Liver (tissue), 9 donors: Measurements from ENCODE around the gene NRN1. TPM values are rescaled to one million over a fixed set of nuclear protein-coding genes. Genes with fewer than 3 reads are reported as not detected.
"Not testable (repeated sequence)": the region's sequence is repeated elsewhere in the genome, so short reads cannot be mapped to it uniquely, and the experiment has no call there.

Experiments used
- DNase-seq: peaks from one replicate; pipeline ENCODE4 v3.0.0-alpha.2; 2017; ENCODE audit warnings: low spot score
- H3K27ac ChIP-seq, 2 donors: one replicate each; pipeline ENCODE4 v1.7.0; 2013; ENCODE audit warnings: inconsistent platforms in 2 of 2, low read length in 2 of 2, control low read depth in 1 of 2, low read depth in 1 of 2, mild to moderate bottlenecking in 1 of 2
- H3K27me3 ChIP-seq, 4 donors: one replicate each; pipeline versions ENCODE4 v1.6.1 to v1.7.0; 2013; ENCODE audit warnings: low read length in 3 of 4, inconsistent platforms in 1 of 4, mild to moderate bottlenecking in 1 of 4, moderate library complexity in 1 of 4; ENCODE audit not compliant: control insufficient read depth in 4 of 4, insufficient read depth in 4 of 4
- H3K36me3 ChIP-seq, 4 donors: one replicate each; pipeline versions ENCODE4 v1.6.1 to v1.7.0; 2013; ENCODE audit warnings: low read length in 3 of 4, mild to moderate bottlenecking in 3 of 4, low read depth in 1 of 4, moderate library complexity in 1 of 4; ENCODE audit not compliant: control insufficient read depth in 4 of 4, insufficient read depth in 3 of 4
- H3K4me1 ChIP-seq, 4 donors: one replicate each; pipeline versions ENCODE4 v1.6.1 to v1.7.0; 2013; ENCODE audit warnings: low read length in 3 of 4, mild to moderate bottlenecking in 3 of 4, moderate library complexity in 1 of 4; ENCODE audit not compliant: control insufficient read depth in 4 of 4, insufficient read depth in 4 of 4
- H3K4me3 ChIP-seq, 3 donors: one replicate each; pipeline versions ENCODE4 v1.6.1 to v1.7.0; 2013; ENCODE audit warnings: low read length in 3 of 3, control low read depth in 1 of 3, low read depth in 1 of 3, mild to moderate bottlenecking in 1 of 3
- H3K9ac ChIP-seq, 2 donors: one replicate each; pipeline ENCODE4 v1.7.0; 2013; ENCODE audit warnings: low read length in 2 of 2, mild to moderate bottlenecking in 2 of 2, moderate library complexity in 2 of 2, control low read depth in 1 of 2, low read depth in 1 of 2
- H3K9me3 ChIP-seq, 4 donors: one replicate each; pipeline versions ENCODE4 v1.6.1 to v1.7.0; 2013; ENCODE audit warnings: low read length in 3 of 4; ENCODE audit not compliant: control insufficient read depth in 4 of 4
- GABPA ChIP-seq, 2 donors: IDR thresholded peaks in 1 of 2; conservative IDR thresholded peaks in 1 of 2; 2 replicates each; pipeline ENCODE4 v1.6.1; 2016; ENCODE audit warnings: antibody characterized with exemption in 2 of 2, mild to moderate bottlenecking in 1 of 2, moderate library complexity in 1 of 2
- HNF4G ChIP-seq: IDR thresholded peaks from 2 replicates; pipeline ENCODE4 v1.6.1; 2016; ENCODE audit warnings: antibody characterized with exemption
- RAD21 ChIP-seq, 2 donors: IDR thresholded peaks; 2 replicates each; pipeline ENCODE4 v1.6.1; 2016; ENCODE audit warnings: antibody characterized with exemption in 2 of 2, mild to moderate bottlenecking in 2 of 2
- REST ChIP-seq: IDR thresholded peaks from 2 replicates; pipeline ENCODE4 v1.6.1; 2016; ENCODE audit warnings: antibody characterized with exemption, mild to moderate bottlenecking
- RXRA ChIP-seq, 2 donors: IDR thresholded peaks; 2 replicates each; pipeline ENCODE4 v1.6.1; 2017 to 2018; ENCODE audit warnings: antibody characterized with exemption in 2 of 2, mild to moderate bottlenecking in 1 of 2
- ZBTB33 ChIP-seq: IDR thresholded peaks from 2 replicates; pipeline ENCODE4 v1.6.1; 2016; ENCODE audit warnings: antibody characterized with exemption
- WGBS: extraction: QIAGEN DNeasy Blood & Tissue Kit; methylation state at CpG from one replicate; pipeline ENCODE4 v1.1.7; 2013; 5-methylcytosine and 5-hydroxymethylcytosine counted together
- polyA plus RNA-seq, 2 donors: library from polyadenylated mRNA; stranded (reverse) in 1 of 2; unstranded in 1 of 2; fragments of 200-250 nt in 1 of 2; fragments of >200 nt in 1 of 2; fragmentation: Nextera tagmentation in 1 of 2; extraction: Ambion mirVana in 1 of 2; gene quantifications; one replicate each; pipeline versions ENCODE4 v1.2.1 to v1.2.3, GENCODE V29; 2013 to 2015
- total RNA-seq, 2 donors: library from RNA; depleted of rRNA; stranded (reverse); fragments of >200 nt; gene quantifications; one replicate each; pipeline ENCODE4 v1.2.3, GENCODE V29; 2014
- donor health status: healthy.
- donor health status: healthy.
- donor health status: healthy.
- donor health status: healthy.
- donor health status: healthy.

Gene NRN1
- total and polyA plus RNA-seq, 4 donors, result 1.2 to 2.9 (median 1.6) TPM

DNA sequence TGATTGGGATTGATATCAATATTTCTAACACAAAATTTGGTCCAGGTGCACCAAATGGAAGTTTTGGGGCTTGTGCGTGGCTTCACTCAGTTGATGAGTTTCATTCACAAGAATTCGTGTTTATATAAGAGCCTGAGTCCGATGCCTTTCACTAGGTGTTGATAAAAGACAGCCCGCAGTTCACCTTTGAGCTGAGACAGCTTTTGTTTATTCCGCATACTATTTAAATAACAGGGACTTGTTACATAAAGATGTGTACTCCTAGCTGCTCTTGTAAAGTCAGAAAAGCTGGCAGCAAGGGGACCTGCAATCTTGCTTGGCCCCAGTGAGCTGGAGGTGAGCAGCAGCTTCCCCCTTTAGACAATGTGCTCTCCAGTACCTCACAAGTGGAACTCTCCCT is 19.0 kb upstream of the NRN1 start:
- Histone ChIP-seq H3K9ac (no peak overlapping the region), H3K36me3 (no peaks in the 10 kb centered on the region), H3K27ac (no peak overlapping the region), H3K4me1 (no peaks in the 10 kb centered on the region), H3K9me3 (no peaks in the 10 kb centered on the region), H3K27me3 (peaks cover 0 to 8% (median 0%) of the 10 kb centered on the region in 4 donors), H3K4me3 (no peak overlapping the region)
- no peak for TF ChIP-seq RXRA (IDR thresholded peaks at IDR 0.05)
- no peak for TF ChIP-seq RAD21 (IDR thresholded peaks at IDR 0.05)
- no peak for TF ChIP-seq REST
- 43% methylated on average over 5 of the region's 5 CpGs for WGBS
- no peak for DNase-seq

DNA sequence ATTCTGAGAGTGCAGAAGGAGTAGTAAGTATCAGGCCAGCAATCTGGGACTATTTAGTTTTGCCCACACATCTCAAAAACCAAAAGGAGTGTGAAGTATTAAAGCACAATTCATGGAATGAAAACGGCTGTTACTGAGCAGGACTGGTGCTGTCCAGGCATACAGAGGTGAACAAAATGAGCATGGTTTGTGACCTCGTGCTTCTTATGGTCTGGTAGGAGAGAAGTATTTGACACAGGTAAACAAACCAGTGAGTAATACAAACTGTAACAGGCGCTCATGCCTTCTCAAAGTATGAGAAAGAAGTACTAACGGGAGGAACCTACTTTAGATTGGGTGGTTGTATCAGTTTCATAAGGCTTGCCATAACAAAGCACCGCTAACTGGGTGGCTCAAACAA is 17.5 kb upstream of the NRN1 start:
- TF ChIP-seq HNF4G (no peak), GABPA (IDR thresholded peaks at IDR 0.05 in 1 of 2, conservative IDR thresholded peaks at IDR 0.05 in 1 of 2) (no peak), ZBTB33 (no peak)
- H3K36me3 ChIP-seq, result no peaks in the 10 kb centered on the region
- no peaks in the 10 kb centered on the region for H3K4me1 ChIP-seq
- H3K27ac ChIP-seq, result no peak overlapping the region
- no peak overlapping the region for H3K4me3 ChIP-seq
- H3K27me3 ChIP-seq, result peaks cover 0 to 8% (median 0%) of the 10 kb centered on the region in 4 donors
- no peak for DNase-seq
- no peaks in the 10 kb centered on the region for H3K9me3 ChIP-seq
- H3K9ac ChIP-seq, result no peak overlapping the region
- WGBS, result 54% methylated on average over 5 of the region's 5 CpGs

- not testable (repeated sequence) for H3K4me1 ChIP-seq, H3K27me3 ChIP-seq, H3K9ac ChIP-seq, H3K27ac ChIP-seq, H3K4me3 ChIP-seq, H3K36me3 ChIP-seq, DNase-seq, H3K9me3 ChIP-seq
- WGBS, result 80% methylated on average over 2 of the region's 2 CpGs
These were observed 16.1 kb upstream of the NRN1 start for GRCh38 chr6:6022841-6023240.
